Left ventricle myocardium inferior (tissue), 1 donor: ENCODE data around the gene DUS2. TPM values are rescaled to one million over a fixed set of nuclear protein-coding genes. Genes with fewer than 3 reads are reported as not detected.

ENCODE experiments used
- DNase-seq: peaks from one replicate; pipeline ENCODE4 v3.0.0-alpha.2; 2020
- H3K27ac ChIP-seq: fragments of 200-600 bp; replicated peaks from 2 replicates; pipeline ENCODE4 v1.8.0; 2021
- H3K27me3 ChIP-seq: fragments of 200-600 bp; 2 replicates; pipeline ENCODE4 v1.8.0; 2021; ENCODE audit warnings: low read depth
- H3K36me3 ChIP-seq: fragments of 200-600 bp; 2 replicates; pipeline ENCODE4 v1.8.0; 2021
- H3K4me1 ChIP-seq: fragments of 200-600 bp; 2 replicates; pipeline ENCODE4 v1.8.0; 2021
- H3K4me3 ChIP-seq: fragments of 200-600 bp; 2 replicates; pipeline ENCODE4 v1.8.0; 2021; ENCODE audit warnings: mild to moderate bottlenecking, moderate library complexity
- H3K9me3 ChIP-seq: fragments of 200-600 bp; replicated peaks from 2 replicates; pipeline ENCODE4 v1.8.0; 2021
- intact Hi-C: fragments of 100-400 bp; cut with micrococcal nuclease; formaldehyde crosslinking; loops from one replicate; pipeline ENCODE4 v1.11.0; 2022
- total RNA-seq: library from RNA; stranded (reverse); fragmentation: NEBNext Ultra II Directional; extraction: Animal tissue kit (Norgen Biotek cat#: 25700); gene quantifications from one replicate; pipeline ENCODE4 v1.2.1, GENCODE V29; 2021
- TF ChIP-seq, protein P1 (sequence below): fragments of 200-600 bp; IDR thresholded peaks from 2 replicates; pipeline ENCODE4 v1.8.0; 2021; ENCODE audit warnings: antibody characterized with exemption, mild to moderate bottlenecking, borderline replicate concordance
- donor health status: DM: no; HTN: yes; CAD: no; lungs with severe emphysema.

DUS2 gene
- total RNA-seq, 1 donor from 2014 or later: 6.8 TPM

GRCh38 chr16:68046106-68046505 is 23.0 kb downstream of the DUS2 start:
- TF ChIP-seq, protein P1, sequence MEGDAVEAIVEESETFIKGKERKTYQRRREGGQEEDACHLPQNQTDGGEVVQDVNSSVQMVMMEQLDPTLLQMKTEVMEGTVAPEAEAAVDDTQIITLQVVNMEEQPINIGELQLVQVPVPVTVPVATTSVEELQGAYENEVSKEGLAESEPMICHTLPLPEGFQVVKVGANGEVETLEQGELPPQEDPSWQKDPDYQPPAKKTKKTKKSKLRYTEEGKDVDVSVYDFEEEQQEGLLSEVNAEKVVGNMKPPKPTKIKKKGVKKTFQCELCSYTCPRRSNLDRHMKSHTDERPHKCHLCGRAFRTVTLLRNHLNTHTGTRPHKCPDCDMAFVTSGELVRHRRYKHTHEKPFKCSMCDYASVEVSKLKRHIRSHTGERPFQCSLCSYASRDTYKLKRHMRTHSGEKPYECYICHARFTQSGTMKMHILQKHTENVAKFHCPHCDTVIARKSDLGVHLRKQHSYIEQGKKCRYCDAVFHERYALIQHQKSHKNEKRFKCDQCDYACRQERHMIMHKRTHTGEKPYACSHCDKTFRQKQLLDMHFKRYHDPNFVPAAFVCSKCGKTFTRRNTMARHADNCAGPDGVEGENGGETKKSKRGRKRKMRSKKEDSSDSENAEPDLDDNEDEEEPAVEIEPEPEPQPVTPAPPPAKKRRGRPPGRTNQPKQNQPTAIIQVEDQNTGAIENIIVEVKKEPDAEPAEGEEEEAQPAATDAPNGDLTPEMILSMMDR: no peak
- intact Hi-C loops: no loop called here
- Histone ChIP-seq H3K27ac (no peak overlapping the region), H3K4me1 (peaks cover 7% of the 10 kb centered on the region), H3K27me3 (no peaks in the 10 kb centered on the region), H3K9me3 (no peaks in the 10 kb centered on the region), H3K36me3 (peaks cover 8% of the 10 kb centered on the region), H3K4me3 (no peak overlapping the region)
- DNase-seq: no peak

- H3K27ac ChIP-seq: peak overlapping the region; percentile 69
- no peak overlapping the region for H3K4me3 ChIP-seq
- DNase-seq: no peak
- peaks cover 13% of the 10 kb centered on the region for H3K36me3 ChIP-seq
- H3K27me3 ChIP-seq: no peaks in the 10 kb centered on the region
- TF ChIP-seq, protein P1: no peak
- no peaks in the 10 kb centered on the region for H3K9me3 ChIP-seq
- intact Hi-C loops: no loop called here
- peaks cover 7% of the 10 kb centered on the region for H3K4me1 ChIP-seq
These were observed 24.9 kb downstream of the DUS2 start for GRCh38 chr16:68047987-68048386.

DNA sequence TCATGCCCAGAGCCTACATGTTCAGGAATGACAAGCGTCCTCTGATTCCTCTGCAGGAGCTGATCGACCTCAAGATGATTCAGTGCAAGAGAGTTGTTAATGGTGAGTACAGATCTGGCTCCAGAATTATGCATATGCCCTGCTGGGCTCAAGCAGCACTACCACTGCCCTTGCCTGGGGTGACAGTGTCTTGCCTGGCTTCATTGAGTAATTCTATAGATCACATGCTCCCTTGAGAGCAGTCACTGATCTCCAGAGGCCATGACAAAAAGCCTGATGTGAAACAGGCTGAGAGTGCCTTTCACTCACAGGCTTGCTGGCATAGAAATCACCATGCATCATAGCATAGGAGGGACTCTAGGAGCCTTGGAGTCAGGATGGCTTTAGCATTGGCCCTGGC is 26.4 kb downstream of the DUS2 start:
- peaks cover 7% of the 10 kb centered on the region for H3K4me1 ChIP-seq
- no peak overlapping the region for H3K4me3 ChIP-seq
- no peaks in the 10 kb centered on the region for H3K9me3 ChIP-seq
- no peaks in the 10 kb centered on the region for H3K27me3 ChIP-seq
- intact Hi-C loops: no loop called here
- H3K27ac ChIP-seq: no peak overlapping the region
- DNase-seq: no peak
- H3K36me3 ChIP-seq: peaks cover 22% of the 10 kb centered on the region
- TF ChIP-seq, protein P1: no peak

- Histone ChIP-seq H3K27me3 (no peaks in the 10 kb centered on the region), H3K4me1 (no peaks in the 10 kb centered on the region), H3K9me3 (no peaks in the 10 kb centered on the region), H3K36me3 (peaks cover 28% of the 10 kb centered on the region), H3K4me3 (no peak overlapping the region), H3K27ac (no peak overlapping the region)
- TF ChIP-seq, protein P1: no peak
- DNase-seq: no peak
- intact Hi-C loops: no loop called here
These were observed 32.3 kb downstream of the DUS2 start for GRCh38 chr16:68055395-68055794.

GRCh38 chr16:68059804-68060203 is 36.7 kb downstream of the DUS2 start:
- H3K9me3 ChIP-seq: no peaks in the 10 kb centered on the region
- TF ChIP-seq, protein P1: no peak
- intact Hi-C loops: no loop called here
- no peaks in the 10 kb centered on the region for H3K27me3 ChIP-seq
- H3K27ac ChIP-seq: peak overlapping the region; percentile 56
- H3K4me3 ChIP-seq: no peak overlapping the region
- H3K36me3 ChIP-seq: peaks cover 18% of the 10 kb centered on the region
- DNase-seq: no peak
- peaks cover 8% of the 10 kb centered on the region for H3K4me1 ChIP-seq

DNA sequence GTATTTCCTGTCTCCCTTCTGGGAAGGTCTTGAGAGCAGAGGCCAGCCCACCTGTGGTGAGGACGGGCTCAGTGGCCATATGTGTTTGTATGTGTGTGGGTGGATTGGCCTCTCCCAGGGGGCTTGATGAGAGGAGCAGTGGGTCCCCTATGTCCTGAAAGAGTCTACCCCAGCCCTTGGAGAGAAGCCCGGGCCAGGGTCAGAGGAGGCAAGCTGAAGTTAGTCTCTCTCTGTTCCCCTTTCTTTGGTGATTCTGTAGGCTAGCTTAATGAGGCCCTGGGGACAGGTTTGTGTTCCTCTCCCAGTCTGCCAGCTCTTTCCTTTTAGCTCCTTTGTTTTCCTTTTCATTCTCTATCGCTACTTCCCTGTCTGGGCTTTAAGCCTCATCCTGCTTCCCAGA is 38.3 kb downstream of the DUS2 start:
- intact Hi-C loops: no loop called here
- no peak overlapping the region for H3K27ac ChIP-seq
- H3K27me3 ChIP-seq: no peaks in the 10 kb centered on the region
- H3K4me3 ChIP-seq: no peak overlapping the region
- TF ChIP-seq, protein P1: no peak
- peaks cover 11% of the 10 kb centered on the region for H3K36me3 ChIP-seq
- peaks cover 23% of the 10 kb centered on the region for H3K4me1 ChIP-seq
- DNase-seq: no peak
- no peaks in the 10 kb centered on the region for H3K9me3 ChIP-seq
